ENCODE measurements around the gene PDCD2L. TPM values are rescaled to one million over a fixed set of nuclear protein-coding genes. Genes with fewer than 3 reads are reported as not detected.
"Not testable (repeated sequence)": the region's sequence is repeated elsewhere in the genome, so short reads cannot be mapped to it uniquely, and the experiment has no call there.

The PDCD2L gene
- total and polyA plus RNA-seq, 4 donors, result 5.6 to 12.3 (median 6.0) TPM

DNA sequence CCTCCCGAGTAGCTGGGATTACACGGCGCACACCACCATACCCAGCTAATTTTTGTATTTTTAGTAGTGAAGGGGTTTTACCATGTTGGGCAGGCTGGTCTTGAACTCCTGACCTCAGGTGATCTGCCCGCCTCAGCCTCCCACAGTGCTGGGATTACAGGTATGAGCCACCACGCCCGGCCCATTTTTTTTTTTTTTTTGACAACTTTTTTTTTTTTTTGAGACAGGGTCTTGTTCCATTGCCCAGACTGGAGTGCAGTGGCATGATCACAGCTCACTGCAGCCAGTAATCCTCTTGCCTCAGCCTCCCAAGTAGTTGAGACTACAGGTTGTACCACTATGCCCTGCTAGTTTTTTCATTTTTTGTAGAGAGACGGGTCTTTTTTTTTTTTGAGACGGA lies 3.4 kb upstream of the PDCD2L start:
- H3K27ac ChIP-seq (ENCODE audit: low read depth in 1 of 2, low read length in 2 of 2); H3K36me3 ChIP-seq (ENCODE audit: control insufficient read depth in 1 of 2, insufficient read depth in 2 of 2, low read length in 1 of 2); ATAC-seq (ENCODE audit: low FRiP score); H3K27me3 ChIP-seq (ENCODE audit: control insufficient read depth in 1 of 2, insufficient read depth in 2 of 2, low read length in 1 of 2); H3K4me3 ChIP-seq (ENCODE audit: low read length in 2 of 2); H3K4me1 ChIP-seq (ENCODE audit: control insufficient read depth in 1 of 2, insufficient read depth in 2 of 2, low read length in 2 of 2); DNase-seq; H3K9me3 ChIP-seq (ENCODE audit: control insufficient read depth, low read length): not testable (repeated sequence)
- intact Hi-C loops (cut with DNase I), result loop anchor here (5.0 kb wide), 1 partner anchor 101 kb away; no protein-coding TSS in a partner anchor
- WGBS, 2 donors, result 95 to 96% methylated on average over 7 to 8 of the region's 8 CpGs

DNA sequence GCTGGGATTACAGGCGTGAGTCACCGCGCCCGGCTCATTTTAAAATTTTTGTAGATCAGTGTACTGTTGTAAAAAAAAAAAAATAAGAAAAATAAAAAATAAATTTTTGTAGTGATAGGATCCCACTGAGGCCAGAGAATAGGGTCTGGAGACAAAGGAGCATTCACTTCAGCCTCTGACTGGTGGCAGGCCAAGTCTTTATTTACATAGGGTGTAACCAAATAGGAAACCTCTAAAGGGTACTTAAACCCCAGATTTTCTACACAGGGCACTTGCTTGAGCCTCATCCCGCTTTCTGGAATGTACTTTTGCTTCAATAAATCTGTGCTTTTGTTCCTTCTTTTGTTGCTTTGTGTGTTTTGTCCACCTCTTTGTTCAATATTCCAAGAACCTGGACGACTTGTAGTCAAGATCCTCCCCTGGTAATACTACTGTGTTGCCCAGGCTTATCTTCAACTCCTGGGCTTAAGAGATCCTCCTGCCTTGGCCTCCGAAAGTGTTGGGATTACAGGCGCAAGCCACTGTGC lies 2.1 kb upstream of the PDCD2L start:
- Histone ChIP-seq H3K27ac (ENCODE audit: low read depth in 1 of 2, low read length in 2 of 2) (no peak overlapping the region), H3K4me3 (ENCODE audit: low read length in 2 of 2) (no peak overlapping the region), H3K4me1 (ENCODE audit: control insufficient read depth in 1 of 2, insufficient read depth in 2 of 2, low read length in 2 of 2) (no peaks in the 10 kb centered on the region), H3K9me3 (ENCODE audit: control insufficient read depth, low read length) (no peaks in the 10 kb centered on the region), H3K36me3 (ENCODE audit: control insufficient read depth in 1 of 2, insufficient read depth in 2 of 2, low read length in 1 of 2) (peaks cover 2 to 3% of the 10 kb centered on the region in 2 donors), H3K27me3 (ENCODE audit: control insufficient read depth in 1 of 2, insufficient read depth in 2 of 2, low read length in 1 of 2) (no peaks in the 10 kb centered on the region)
- DNase-seq, result no peak
- ATAC-seq (ENCODE audit: low FRiP score), result no peak
- WGBS, 2 donors, result 86 to 90% methylated on average over 8 of the region's 8 CpGs
- intact Hi-C loops (cut with DNase I), result loop anchor here (5.0 kb wide), 1 partner anchor 100 kb away; no protein-coding TSS in a partner anchor

DNA sequence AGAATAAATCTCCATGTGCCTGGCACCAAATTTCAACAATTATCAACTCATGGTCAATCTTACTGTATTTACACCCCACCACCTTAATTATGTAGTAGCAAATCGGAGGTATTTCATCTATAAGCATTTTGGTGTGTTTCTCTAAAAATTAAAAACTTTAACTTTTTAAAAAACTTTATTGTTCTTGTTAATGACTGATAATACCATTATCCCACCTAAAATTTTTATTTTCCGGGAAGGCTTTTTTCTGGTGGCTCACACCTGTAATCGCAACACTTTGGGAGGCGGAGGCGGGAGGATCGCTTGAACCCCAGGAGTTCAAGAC lies 453 bp upstream of the PDCD2L start:
- Histone ChIP-seq H3K4me3 (ENCODE audit: low read length in 2 of 2) (peak overlapping the region; percentile 59 to 86), H3K9me3 (ENCODE audit: control insufficient read depth, low read length) (no peaks in the 10 kb centered on the region), H3K27ac (ENCODE audit: low read depth in 1 of 2, low read length in 2 of 2) (no peak overlapping the region), H3K4me1 (ENCODE audit: control insufficient read depth in 1 of 2, insufficient read depth in 2 of 2, low read length in 2 of 2) (no peaks in the 10 kb centered on the region), H3K36me3 (ENCODE audit: control insufficient read depth in 1 of 2, insufficient read depth in 2 of 2, low read length in 1 of 2) (peaks cover 2 to 3% of the 10 kb centered on the region in 2 donors), H3K27me3 (ENCODE audit: control insufficient read depth in 1 of 2, insufficient read depth in 2 of 2, low read length in 1 of 2) (no peaks in the 10 kb centered on the region)
- 26 to 31% methylated on average over 6 of the region's 6 CpGs for WGBS, 2 donors
- ATAC-seq (ENCODE audit: low FRiP score) (no peak), DNase-seq (no peak)
- intact Hi-C loops (cut with DNase I), result loop anchor here (5.0 kb wide), 1 partner anchor 99 kb away; no protein-coding TSS in a partner anchor

DNA sequence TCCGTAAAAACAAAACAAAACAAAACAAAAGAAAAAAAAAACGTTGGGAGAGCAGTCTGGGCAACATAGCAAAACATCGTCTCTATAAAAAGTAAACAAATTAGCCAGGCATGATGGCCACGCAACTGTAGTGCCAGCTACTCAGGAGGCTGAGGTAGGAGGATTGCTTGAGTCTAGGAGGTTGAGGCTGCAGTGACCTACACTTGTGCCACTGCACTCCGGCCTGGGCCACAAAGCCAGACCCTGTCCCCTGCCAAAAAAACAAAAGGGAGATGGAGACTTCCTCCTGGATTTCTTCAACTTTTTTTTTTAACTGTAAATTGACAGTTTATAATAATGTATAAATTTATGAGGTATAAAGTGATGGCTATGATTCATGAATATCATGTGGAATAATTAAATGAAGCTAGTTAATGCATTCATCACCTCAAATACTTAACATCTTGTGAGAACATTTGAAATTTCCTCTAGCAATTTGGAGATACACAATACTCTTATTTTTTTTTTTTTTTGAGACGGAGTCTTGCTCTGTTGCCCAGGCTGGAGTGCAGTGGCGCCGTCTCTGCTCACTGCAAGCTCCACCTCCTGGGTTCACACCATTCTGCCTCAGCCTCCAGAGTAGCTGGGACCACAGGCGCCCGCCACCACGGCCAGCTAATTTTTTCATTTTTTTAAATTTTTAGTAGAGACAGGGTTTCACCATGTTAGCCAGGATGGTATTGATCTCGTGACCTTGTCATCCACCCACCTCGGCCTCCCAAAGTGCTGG lies 1.9 kb downstream of the PDCD2L start:
- no peak for ATAC-seq (ENCODE audit: low FRiP score)
- intact Hi-C loops (cut with DNase I), result no loop called here
- H3K4me1 ChIP-seq (ENCODE audit: control insufficient read depth in 1 of 2, insufficient read depth in 2 of 2, low read length in 2 of 2), result no peaks in the 10 kb centered on the region
- no peak overlapping the region for H3K27ac ChIP-seq (ENCODE audit: low read depth in 1 of 2, low read length in 2 of 2)
- no peaks in the 10 kb centered on the region for H3K27me3 ChIP-seq (ENCODE audit: control insufficient read depth in 1 of 2, insufficient read depth in 2 of 2, low read length in 1 of 2)
- H3K9me3 ChIP-seq (ENCODE audit: control insufficient read depth, low read length), result no peaks in the 10 kb centered on the region
- peak in 1 of 2 donors; percentile 32 for DNase-seq
- no peak overlapping the region for H3K4me3 ChIP-seq (ENCODE audit: low read length in 2 of 2)
- no peaks in the 10 kb centered on the region for H3K36me3 ChIP-seq (ENCODE audit: control insufficient read depth in 1 of 2, insufficient read depth in 2 of 2, low read length in 1 of 2)
- 85 to 86% methylated on average over 13 of the region's 13 CpGs for WGBS, 2 donors

DNA sequence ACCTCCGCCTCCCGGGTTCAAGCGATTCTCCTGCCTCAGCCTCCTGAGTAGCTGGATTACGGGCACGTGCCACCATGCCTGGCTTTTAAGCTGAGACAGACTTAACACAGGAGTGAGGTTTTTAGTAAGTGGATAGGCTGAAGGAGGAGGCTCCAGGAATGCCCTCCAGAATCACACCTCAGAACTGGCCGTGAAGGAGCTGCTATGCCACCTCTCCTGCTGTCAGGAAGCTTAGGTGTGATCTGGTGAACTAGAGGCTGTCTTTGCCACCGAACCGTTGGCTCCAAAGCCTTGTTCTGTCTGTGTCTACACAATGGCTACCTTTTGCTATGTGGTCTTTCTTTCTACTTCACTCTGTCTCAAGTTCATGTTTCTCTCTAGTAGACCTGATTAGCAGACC lies 4.2 kb downstream of the PDCD2L start:
- WGBS, 2 donors, result 88 to 90% methylated on average over 8 of the region's 8 CpGs
- Histone ChIP-seq H3K4me3 (ENCODE audit: low read length in 2 of 2) (no peak overlapping the region), H3K9me3 (ENCODE audit: control insufficient read depth, low read length) (no peaks in the 10 kb centered on the region), H3K27ac (ENCODE audit: low read depth in 1 of 2, low read length in 2 of 2) (no peak overlapping the region), H3K36me3 (ENCODE audit: control insufficient read depth in 1 of 2, insufficient read depth in 2 of 2, low read length in 1 of 2) (no peaks in the 10 kb centered on the region), H3K4me1 (ENCODE audit: control insufficient read depth in 1 of 2, insufficient read depth in 2 of 2, low read length in 2 of 2) (no peaks in the 10 kb centered on the region), H3K27me3 (ENCODE audit: control insufficient read depth in 1 of 2, insufficient read depth in 2 of 2, low read length in 1 of 2) (no peaks in the 10 kb centered on the region)
- intact Hi-C loops (cut with DNase I), result no loop called here
- no peak for ATAC-seq (ENCODE audit: low FRiP score)
- DNase-seq, result peak in 1 of 2 donors; percentile 31

DNA sequence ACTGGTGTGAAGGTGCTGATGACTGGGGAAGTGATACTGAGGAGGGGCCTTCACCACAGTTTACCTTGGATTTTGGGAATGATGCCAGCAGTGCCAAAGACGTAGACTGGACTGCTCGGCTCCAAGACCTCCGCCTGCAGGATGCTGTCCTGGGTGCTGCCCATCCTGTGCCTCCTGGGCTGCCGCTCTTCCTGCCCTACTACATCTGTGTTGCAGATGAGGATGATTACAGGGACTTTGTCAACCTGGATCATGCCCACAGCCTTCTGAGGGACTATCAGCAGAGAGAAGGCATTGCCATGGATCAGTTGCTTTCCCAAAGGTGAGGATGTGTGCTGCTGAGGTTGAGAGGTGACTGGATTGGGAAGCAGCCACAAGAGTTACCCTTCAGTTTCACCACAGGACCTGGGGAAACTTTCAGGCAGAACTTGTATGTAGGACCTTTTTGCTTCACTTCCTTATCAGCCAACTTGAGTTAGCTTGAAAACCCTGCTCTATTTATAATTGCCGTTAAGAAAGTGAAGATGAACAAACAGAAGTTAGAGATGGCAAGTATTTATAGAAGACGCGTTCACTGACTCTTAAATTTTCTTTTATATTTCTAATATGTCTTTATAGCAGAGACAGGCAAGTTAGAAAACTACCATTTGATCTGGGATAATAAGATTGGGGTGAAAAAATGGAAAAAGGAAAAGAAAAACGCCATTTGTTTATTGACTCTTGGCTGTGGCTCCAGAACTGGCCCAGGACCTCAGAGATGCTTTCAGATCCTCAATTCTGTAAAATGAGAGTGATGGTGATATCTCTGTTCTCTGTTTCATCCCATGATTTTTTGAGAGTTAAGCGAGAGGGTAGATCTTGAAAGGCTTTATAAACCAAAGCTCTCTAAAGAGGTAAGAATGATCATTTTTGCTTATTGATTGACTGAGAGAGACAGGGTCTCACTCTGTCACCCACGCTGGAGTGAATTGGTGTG lies 5.3 kb downstream of the PDCD2L start:
- no peaks in the 10 kb centered on the region for H3K4me1 ChIP-seq (ENCODE audit: control insufficient read depth in 1 of 2, insufficient read depth in 2 of 2, low read length in 2 of 2)
- H3K27ac ChIP-seq (ENCODE audit: low read depth in 1 of 2, low read length in 2 of 2), result no peak overlapping the region
- intact Hi-C loops (cut with DNase I), result no loop called here
- DNase-seq (peak in 1 of 2 donors; percentile 11), ATAC-seq (ENCODE audit: low FRiP score) (no peak)
- H3K4me3 ChIP-seq (ENCODE audit: low read length in 2 of 2), result no peak overlapping the region
- H3K9me3 ChIP-seq (ENCODE audit: control insufficient read depth, low read length), result no peaks in the 10 kb centered on the region
- 75 to 83% methylated on average over 10 of the region's 10 CpGs for whole genome bisulfite sequencing, 2 donors
- no peaks in the 10 kb centered on the region for H3K36me3 ChIP-seq (ENCODE audit: control insufficient read depth in 1 of 2, insufficient read depth in 2 of 2, low read length in 1 of 2)
- no peaks in the 10 kb centered on the region for H3K27me3 ChIP-seq (ENCODE audit: control insufficient read depth in 1 of 2, insufficient read depth in 2 of 2, low read length in 1 of 2)

DNA sequence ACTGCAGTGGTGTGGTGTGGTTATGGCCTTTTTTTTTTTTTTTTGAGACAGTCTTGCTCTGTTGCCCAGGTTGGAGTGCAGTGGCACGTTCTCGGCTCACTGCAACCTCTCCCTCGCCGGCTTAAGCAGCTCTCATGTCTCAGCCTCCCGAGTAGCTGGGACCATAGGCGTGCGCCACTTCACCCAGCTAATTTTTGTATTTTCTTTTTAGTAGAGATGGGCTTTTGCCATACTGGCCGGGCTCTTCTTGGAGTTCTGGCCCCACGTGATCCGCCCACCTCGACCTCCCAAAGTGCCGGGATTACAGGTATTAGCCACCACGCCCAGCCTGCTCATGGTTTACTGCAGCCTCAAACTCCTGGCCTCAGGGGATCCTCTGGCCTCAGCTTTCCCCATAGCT lies 7.0 kb downstream of the PDCD2L start:
- Histone ChIP-seq H3K4me3 (ENCODE audit: low read length in 2 of 2) (no peak overlapping the region), H3K36me3 (ENCODE audit: control insufficient read depth in 1 of 2, insufficient read depth in 2 of 2, low read length in 1 of 2) (no peaks in the 10 kb centered on the region), H3K4me1 (ENCODE audit: control insufficient read depth in 1 of 2, insufficient read depth in 2 of 2, low read length in 2 of 2) (no peaks in the 10 kb centered on the region), H3K27me3 (ENCODE audit: control insufficient read depth in 1 of 2, insufficient read depth in 2 of 2, low read length in 1 of 2) (no peaks in the 10 kb centered on the region), H3K27ac (ENCODE audit: low read depth in 1 of 2, low read length in 2 of 2) (no peak overlapping the region), H3K9me3 (ENCODE audit: control insufficient read depth, low read length) (no peaks in the 10 kb centered on the region)
- ATAC-seq (ENCODE audit: low FRiP score) (no peak), DNase-seq (no peak)
- WGBS, 2 donors, result 97% methylated on average over 13 of the region's 13 CpGs
- intact Hi-C loops (cut with DNase I), result no loop called here

DNA sequence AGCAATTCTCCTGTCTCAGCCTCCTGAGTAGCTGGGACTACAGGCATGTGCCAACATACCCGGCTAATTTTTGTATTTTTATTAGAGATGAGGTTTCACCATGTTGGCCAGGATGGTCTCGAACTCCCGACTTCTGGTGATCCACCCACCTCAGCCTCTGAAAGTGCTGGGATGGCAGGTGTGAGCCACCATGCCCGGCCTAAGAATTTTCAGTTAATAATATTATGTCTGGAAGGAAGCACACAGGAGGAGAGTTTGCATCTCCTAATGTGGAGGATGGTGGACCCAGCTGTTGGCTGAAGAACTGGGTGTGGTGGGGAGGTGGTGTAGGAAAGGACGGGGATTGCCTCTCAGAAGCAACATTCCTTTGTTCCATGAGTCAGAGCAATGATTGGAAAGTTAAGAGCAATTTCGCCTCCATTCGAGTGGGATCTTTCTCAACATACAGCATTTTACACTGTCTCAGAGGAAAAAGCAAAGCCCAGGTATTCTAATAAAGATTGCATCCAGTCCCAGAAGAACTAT lies 11.9 kb downstream of the PDCD2L start:
- DNase-seq (no peak), ATAC-seq (ENCODE audit: low FRiP score) (no peak)
- H3K27me3 ChIP-seq (ENCODE audit: control insufficient read depth in 1 of 2, insufficient read depth in 2 of 2, low read length in 1 of 2), result no peaks in the 10 kb centered on the region
- H3K9me3 ChIP-seq (ENCODE audit: control insufficient read depth, low read length), result no peaks in the 10 kb centered on the region
- H3K4me3 ChIP-seq (ENCODE audit: low read length in 2 of 2), result no peak overlapping the region
- no peak overlapping the region for H3K27ac ChIP-seq (ENCODE audit: low read depth in 1 of 2, low read length in 2 of 2)
- intact Hi-C loops (cut with DNase I), result no loop called here
- no peaks in the 10 kb centered on the region for H3K36me3 ChIP-seq (ENCODE audit: control insufficient read depth in 1 of 2, insufficient read depth in 2 of 2, low read length in 1 of 2)
- 91 to 92% methylated on average over 7 of the region's 7 CpGs for WGBS, 2 donors
- H3K4me1 ChIP-seq (ENCODE audit: control insufficient read depth in 1 of 2, insufficient read depth in 2 of 2, low read length in 2 of 2), result no peaks in the 10 kb centered on the region

Measured in aorta (tissue), 5 donors.